K562 (cell line): ENCODE results near the gene ITPR2. TPM values are rescaled to one million over a fixed set of nuclear protein-coding genes. Genes with fewer than 3 reads are reported as not detected.

Experiments used
- ATAC-seq: fragments of 200-7000 bp; cut with Tn5 transposase; 3 replicates; pipeline ENCODE4 v1.9.1; 2020; ENCODE audit warnings: moderate library complexity
- BruUV-seq: library from RNA; stranded (reverse); fragments of 400-500 nt; replicated peaks from 2 replicates; lab custom pipeline; 2021; lab: Mats Ljungman, UMichigan
- CTCF ChIA-PET: fragments of 300-600 bp; formaldehyde crosslinking; extraction: SDS; loops from one replicate; lab custom pipeline; 2021; ENCODE audit warnings: low intra/inter-chr PET ratio; lab: Yijun Ruan, JAX
- POLR2A ChIA-PET: fragments of 300-600, 350-650 bp; sonication (Branson Sonifier 250); formaldehyde crosslinking; extraction: SDS; loops from one replicate; lab custom pipeline; 2021; ENCODE audit warnings: antibody characterized with exemption, inconsistent platforms; lab: Yijun Ruan, JAX
- DNase-seq, 4 experiments: peaks; one replicate each; pipeline versions ENCODE4 v3.0.0 to v3.0.0-alpha.2; 2011 to 2018; ENCODE audit warnings: low spot score in 3 of 4, mixed read lengths in 3 of 4; ENCODE audit errors: extremely low read depth in 1 of 4
- FAIRE-seq: peaks from 2 replicates; lab custom pipeline; 2011; peaks lifted over from hg19 to GRCh38; lab: Jason Lieb, UNC
- H2AFZ ChIP-seq: 2 replicates; pipeline ENCODE4 v1.6.0; 2011; ENCODE audit warnings: low read depth, low read length, control low read depth, inconsistent platforms
- H3K27ac ChIP-seq: fragments of 200-600 bp; 3 replicates; pipeline ENCODE4 v1.8.0; 2011; ENCODE audit warnings: low read depth, mild to moderate bottlenecking, control low read depth, inconsistent platforms, low read length, moderate library complexity, mixed read lengths; ENCODE audit errors: extremely low read depth
- H3K27me3 ChIP-seq, 2 experiments: fragments of 300-600 bp in 1 of 2; 2 replicates in 1 of 2; 3 replicates in 1 of 2; pipeline versions ENCODE4 v1.6.0 to v1.8.0; 2011; ENCODE audit warnings: inconsistent platforms in 2 of 2, low read length in 2 of 2, mild to moderate bottlenecking in 1 of 2, mixed read lengths in 1 of 2, moderate library complexity in 1 of 2; ENCODE audit not compliant: control insufficient read depth in 2 of 2, insufficient read depth in 2 of 2
- H3K36me3 ChIP-seq: fragments of 300-600 bp; 3 replicates; pipeline ENCODE4 v1.8.0; 2011; ENCODE audit warnings: mild to moderate bottlenecking, low read length, inconsistent platforms; ENCODE audit not compliant: control insufficient read depth, insufficient read depth
- H3K4me1 ChIP-seq, 2 experiments: fragments of 200-600 bp in 1 of 2; replicated peaks in 1 of 2; 2 replicates in 1 of 2; 3 replicates in 1 of 2; pipeline versions ENCODE4 v1.5.1 to v1.8.0; 2011; ENCODE audit warnings: inconsistent platforms in 2 of 2, low read length in 2 of 2, mild to moderate bottlenecking in 1 of 2, mixed read lengths in 1 of 2, moderate library complexity in 1 of 2; ENCODE audit not compliant: control insufficient read depth in 2 of 2, insufficient read depth in 2 of 2
- H3K4me2 ChIP-seq: 2 replicates; pipeline ENCODE4 v1.6.1; 2011; ENCODE audit warnings: low read length, control low read depth, inconsistent platforms, mixed read lengths; ENCODE audit not compliant: insufficient read depth
- H3K4me3 ChIP-seq: fragments of 200-600 bp; sonication (generic), shearing (Covaris generic); 2 replicates; pipeline ENCODE4 v1.5.1; 2016; ENCODE audit warnings: control low read depth, inconsistent platforms
- H3K79me2 ChIP-seq: fragments of 200-600 bp; 3 replicates; pipeline ENCODE4 v1.8.0; 2011; ENCODE audit warnings: low read length, inconsistent platforms; ENCODE audit not compliant: control insufficient read depth, insufficient read depth
- H3K9ac ChIP-seq, 2 experiments: 2 replicates each; pipeline versions ENCODE4 v1.6.0 to v1.6.1; 2011; ENCODE audit warnings: low read depth in 2 of 2, low read length in 2 of 2, control low read depth in 1 of 2, inconsistent platforms in 1 of 2, mild to moderate bottlenecking in 1 of 2, mixed read lengths in 1 of 2; ENCODE audit not compliant: insufficient read depth in 1 of 2
- H3K9me1 ChIP-seq: one replicate; pipeline ENCODE4 v1.6.0; 2011; ENCODE audit warnings: inconsistent platforms, mild to moderate bottlenecking, low read length, moderate library complexity; ENCODE audit not compliant: control insufficient read depth, insufficient read depth
- H3K9me3 ChIP-seq: replicated peaks from 2 replicates; pipeline ENCODE4 v1.5.1; 2011; ENCODE audit warnings: low read depth, low read length, inconsistent platforms; ENCODE audit not compliant: control insufficient read depth, insufficient read depth
- H4K20me1 ChIP-seq: replicated peaks from 2 replicates; pipeline ENCODE4 v1.6.1; 2011; ENCODE audit warnings: low read length, inconsistent platforms, mixed read lengths; ENCODE audit not compliant: control insufficient read depth, insufficient read depth
- ETS2 ChIP-seq: IDR thresholded peaks from 2 replicates; pipeline ENCODE4 v1.6.1; 2016; ENCODE audit warnings: borderline replicate concordance, missing genetic modification characterization, mild to moderate bottlenecking, moderate library complexity, missing compliant biosample characterization; ENCODE audit not compliant: poor library complexity, severe bottlenecking
- FOSL1 ChIP-seq: fragments of 200-800 bp; sonication (Bioruptor generic); conservative IDR thresholded peaks from 2 replicates; pipeline ENCODE4 v1.6.1; 2016; ENCODE audit warnings: missing genetic modification characterization, missing compliant biosample characterization
- GTF2B ChIP-seq: IDR thresholded peaks from 2 replicates; pipeline ENCODE4 v1.6.1; 2011; ENCODE audit not compliant: insufficient read length; ENCODE audit errors: extremely low read depth
- KDM2B ChIP-seq: fragments of 250-450 bp; sonication (Bioruptor Pico); IDR thresholded peaks from 2 replicates; pipeline ENCODE4 v1.8.0; 2021; ENCODE audit warnings: mild to moderate bottlenecking, moderate library complexity
- MBD2 ChIP-seq: sonication (generic); IDR thresholded peaks from 2 replicates; pipeline ENCODE4 v1.6.1; 2016; ENCODE audit warnings: low read depth, borderline replicate concordance
- MEIS2 ChIP-seq: fragments of 450-650 bp; IDR thresholded peaks from 2 replicates; pipeline ENCODE4 v1.6.1; 2014; ENCODE audit warnings: mild to moderate bottlenecking; ENCODE audit not compliant: partially characterized antibody
- MLLT1 ChIP-seq, 2 experiments: fragments of 450-650 bp; IDR thresholded peaks; 2 replicates each; pipeline ENCODE4 v1.6.1; 2016
- NR2C2 ChIP-seq, 2 experiments: fragments of 200-800 bp in 1 of 2; sonication (Bioruptor generic) in 1 of 2; sonication (generic) in 1 of 2; formaldehyde crosslinking in 1 of 2; IDR thresholded peaks; 2 replicates each; pipeline versions ENCODE4 v1.6.1 to v1.8.0; 2016 to 2022; ENCODE audit warnings: mild to moderate bottlenecking in 1 of 2, missing compliant biosample characterization in 1 of 2, missing genetic modification characterization in 1 of 2, missing genetic modification reagents in 1 of 2
- PHF8 ChIP-seq: fragments of 200-600 bp; sonication (generic); IDR thresholded peaks from 2 replicates; pipeline ENCODE4 v1.6.1; 2012; ENCODE audit warnings: mixed run types, mild to moderate bottlenecking, inconsistent platforms, low read length, moderate library complexity, borderline replicate concordance
- ZBTB17 ChIP-seq: fragments of 450-650 bp; formaldehyde crosslinking; IDR thresholded peaks from 2 replicates; pipeline ENCODE4 v1.4.0; 2020; ENCODE audit warnings: mild to moderate bottlenecking
- ZNF239 ChIP-seq: fragments of 250-450 bp; sonication (Bioruptor Pico); IDR thresholded peaks from 2 replicates; pipeline ENCODE4 v1.4.0; 2020; ENCODE audit warnings: mild to moderate bottlenecking
- WGBS: fragments of 100-300 bp; shearing (Covaris generic); methylation state at CpG from one replicate; pipeline ENCODE4 v1.1.6; 2016; ENCODE audit warnings: low coverage, mixed read lengths; ENCODE audit not compliant: insufficient coverage; ENCODE audit errors: missing lambda C conversion rate; 5-methylcytosine and 5-hydroxymethylcytosine counted together
- in situ Hi-C: fragments of 300-500 bp; cut with MboI; formaldehyde crosslinking; loops from 4 replicates; pipeline ENCODE4 v1.15.0; 2018; ENCODE audit warnings: inconsistent platforms, mixed read lengths
- intact Hi-C: fragments of 100-400 bp; cut with micrococcal nuclease; formaldehyde crosslinking; loops from 2 replicates; pipeline ENCODE4 v1.14.2; 2022
- polyA plus RNA-seq, 8 experiments: library from polyadenylated mRNA; depleted of rRNA in 4 of 8; stranded (reverse) in 5 of 8; unstranded in 3 of 8; fragments of >200 nt; fragmentation: Nextera tagmentation in 2 of 8; fragmentation: Illumina TruSeq in 1 of 8; extraction: Ambion mirVana in 2 of 8; extraction: Trizol in 1 of 8; gene quantifications; 2 replicates each; pipeline versions ENCODE4 v1.2.1 to v1.2.3, GENCODE V29; 2011 to 2014; ENCODE audit warnings: inconsistent platforms in 1 of 8, missing spikeins in 1 of 8
- total RNA-seq, 7 experiments: library from RNA; depleted of rRNA in 6 of 7; stranded (reverse); fragments of >200 nt in 6 of 7; fragmentation: Illumina TruSeq in 2 of 7; extraction: Trizol in 2 of 7; gene quantifications; 2 replicates each; pipeline versions ENCODE4 v1.2.1 to v1.2.3, GENCODE V29; 2011 to 2021; ENCODE audit warnings: low replicate concordance in 1 of 7
- TF ChIP-seq, protein P1 (sequence below), 2 experiments: IDR thresholded peaks in 1 of 2; conservative IDR thresholded peaks in 1 of 2; 2 replicates each; pipeline ENCODE4 v1.6.1; 2016; ENCODE audit warnings: low read depth in 2 of 2, mild to moderate bottlenecking in 1 of 2, missing compliant biosample characterization in 1 of 2, missing genetic modification characterization in 1 of 2, moderate library complexity in 1 of 2

The ITPR2 gene
- total and polyA plus RNA-seq, 9 of the 15 experiments (the other 6 are each of a cell fraction or from before 2014, with no cell fraction given) = 0.21 to 3.3 (median 0.95) TPM

GRCh38 chr12:26874501-26875296 is 41.7 kb upstream of the ITPR2 start:
- ChIA-PET POLR2A (no interaction called here), CTCF (no interaction called here)
- no peak overlapping the region for H3K4me3 ChIP-seq
- no TSS peak for BruUV-seq
- H3K9me1 ChIP-seq = no peaks in the 10 kb centered on the region
- H3K4me1 ChIP-seq = no peaks in the 10 kb centered on the region; a peak in 2 of 5 replicates
- DNase-seq = peak in 1 of 4 experiments; percentile 7
- no peak overlapping the region for H3K9ac ChIP-seq
- no peaks in the 10 kb centered on the region for H3K9me3 ChIP-seq
- intact Hi-C loops (no loop called here), in situ Hi-C loops (no loop called here)
- 17% methylated on average over 7 of the region's 7 CpGs for WGBS
- H4K20me1 ChIP-seq = no peaks in the 10 kb centered on the region
- H3K36me3 ChIP-seq = no peaks in the 10 kb centered on the region
- ATAC-seq = peak; percentile 26; the same call in 1 of the 3 replicates
- no peak for FAIRE-seq
- H3K4me2 ChIP-seq = no peak overlapping the region
- no peak for TF ChIP-seq FOSL1 (tag)
- TF ChIP-seq, protein P1, sequence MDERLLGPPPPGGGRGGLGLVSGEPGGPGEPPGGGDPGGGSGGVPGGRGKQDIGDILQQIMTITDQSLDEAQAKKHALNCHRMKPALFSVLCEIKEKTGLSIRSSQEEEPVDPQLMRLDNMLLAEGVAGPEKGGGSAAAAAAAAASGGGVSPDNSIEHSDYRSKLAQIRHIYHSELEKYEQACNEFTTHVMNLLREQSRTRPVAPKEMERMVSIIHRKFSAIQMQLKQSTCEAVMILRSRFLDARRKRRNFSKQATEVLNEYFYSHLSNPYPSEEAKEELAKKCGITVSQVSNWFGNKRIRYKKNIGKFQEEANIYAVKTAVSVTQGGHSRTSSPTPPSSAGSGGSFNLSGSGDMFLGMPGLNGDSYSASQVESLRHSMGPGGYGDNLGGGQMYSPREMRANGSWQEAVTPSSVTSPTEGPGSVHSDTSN (CRISPR knock-in tag; IDR thresholded peaks at IDR 0.05; ENCODE audit: low read depth) = no peak
- TF ChIP-seq, protein P1 (tag; conservative IDR thresholded peaks at IDR 0.05; ENCODE audit: low read depth) = peak; percentile 73
- TF ChIP-seq ETS2 = no peak
- peak; percentile 93 for TF ChIP-seq ZNF239 (CRISPR knock-in tag)
- TF ChIP-seq MLLT1 (IDR thresholded peaks at IDR 0.05) = no peak
- TF ChIP-seq NR2C2 (CRISPR knock-in tag; IDR thresholded peaks at IDR 0.05) = no peak
- peak; percentile 40; the same call in 1 of the 2 replicates for TF ChIP-seq NR2C2 (tag; IDR thresholded peaks at IDR 0.05)
- TF ChIP-seq GTF2B = no peak
- TF ChIP-seq MEIS2 = peak; percentile 47
- TF ChIP-seq PHF8 = no peak
- no peak for TF ChIP-seq MBD2
- no peak for TF ChIP-seq KDM2B (CRISPR knock-in tag)
- TF ChIP-seq ZBTB17 (CRISPR knock-in tag) = no peak
- H3K27ac ChIP-seq = no peak overlapping the region
- no peak overlapping the region for H2AFZ ChIP-seq
- no peaks in the 10 kb centered on the region for H3K79me2 ChIP-seq
- peaks cover 0 to 9% of the 10 kb centered on the region in 2 experiments; a peak in 2 of 5 replicates for H3K27me3 ChIP-seq
